Amniotic epithelial cell (primary cell): ENCODE data around the gene GSTO2.
A peak's percentile ranks its signal among the peaks of the same experiment; 100 is the strongest.

Source experiments
- DNase-seq: peaks from one replicate; pipeline ENCODE4 v3.0.0-alpha.2; 2010; ENCODE audit warnings: low read depth

Gene GSTO2

DNA sequence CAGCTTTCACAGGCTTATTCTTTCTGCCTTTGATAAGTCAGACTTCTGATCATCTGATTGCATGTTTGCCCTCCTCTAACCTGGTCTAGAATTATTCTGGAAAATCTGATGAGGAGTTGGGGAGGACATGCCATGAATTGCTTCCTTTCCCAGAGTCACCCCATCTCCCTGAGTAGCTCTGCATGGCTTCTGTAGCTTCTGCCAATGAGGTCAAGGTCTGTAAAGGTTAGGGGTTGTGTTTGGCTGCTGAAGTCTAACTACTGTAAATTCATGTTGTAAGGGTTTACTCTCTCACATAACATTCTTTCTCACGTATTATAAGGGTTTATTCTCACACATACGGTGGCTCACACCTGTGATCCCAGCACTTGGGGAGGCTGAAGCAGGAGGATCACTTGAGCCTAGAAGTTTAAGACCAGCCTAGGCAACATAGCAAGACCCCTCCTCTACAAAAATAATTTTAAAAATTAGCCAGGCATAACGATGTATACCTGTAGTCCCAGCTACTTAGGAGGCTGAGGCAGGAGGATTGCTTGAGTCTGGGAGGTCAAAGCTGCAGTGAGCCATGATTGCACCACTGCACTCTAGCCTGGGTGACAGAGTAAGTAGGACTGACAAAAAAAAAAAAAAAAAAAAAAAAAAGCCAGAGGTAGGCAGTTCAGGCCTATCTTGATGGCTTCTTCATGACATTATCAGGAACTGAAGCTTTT, 10.7 kb downstream of the GSTO2 start:
- no peak for DNase-seq

DNA sequence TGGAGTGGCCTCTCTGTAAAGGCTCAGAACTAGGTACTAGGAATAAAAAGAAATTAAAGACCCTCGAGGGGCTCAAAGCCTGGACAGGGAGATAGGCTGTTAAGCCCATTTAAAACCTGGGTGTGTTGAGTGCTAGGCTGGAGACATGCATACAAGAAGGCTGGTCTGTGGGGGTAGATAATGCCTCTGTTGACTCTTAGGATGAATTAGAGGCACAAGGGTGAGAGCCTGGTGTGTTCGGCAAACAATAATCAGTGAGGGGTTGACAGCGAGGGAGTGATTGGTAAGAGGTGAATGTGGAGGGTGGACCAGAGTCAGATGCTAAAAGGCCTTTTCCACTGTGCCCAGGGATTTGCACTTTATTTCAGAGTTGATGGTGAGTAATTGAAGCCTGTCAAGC, 12.7 kb downstream of the GSTO2 start:
- no peak for DNase-seq

DNA sequence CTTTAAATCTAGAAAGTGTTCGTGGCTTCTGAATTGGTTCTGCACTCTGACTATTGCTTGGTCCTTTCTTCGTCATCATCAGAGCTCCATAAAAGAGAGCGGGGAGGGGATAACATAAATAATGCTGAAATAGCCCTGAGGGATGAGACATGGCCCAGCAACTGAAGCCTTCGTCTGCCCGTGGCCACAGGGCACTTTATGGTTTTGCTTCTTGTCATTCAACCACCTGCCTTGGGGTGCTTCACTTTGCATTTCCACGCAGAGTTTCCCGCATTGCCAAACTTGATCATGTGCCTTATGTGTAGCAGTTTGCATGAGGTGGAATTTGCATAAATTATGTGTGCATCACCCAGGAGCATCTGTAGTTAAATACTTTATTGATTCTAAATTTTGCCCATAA, 15.9 kb downstream of the GSTO2 start:
- no peak for DNase-seq

DNA sequence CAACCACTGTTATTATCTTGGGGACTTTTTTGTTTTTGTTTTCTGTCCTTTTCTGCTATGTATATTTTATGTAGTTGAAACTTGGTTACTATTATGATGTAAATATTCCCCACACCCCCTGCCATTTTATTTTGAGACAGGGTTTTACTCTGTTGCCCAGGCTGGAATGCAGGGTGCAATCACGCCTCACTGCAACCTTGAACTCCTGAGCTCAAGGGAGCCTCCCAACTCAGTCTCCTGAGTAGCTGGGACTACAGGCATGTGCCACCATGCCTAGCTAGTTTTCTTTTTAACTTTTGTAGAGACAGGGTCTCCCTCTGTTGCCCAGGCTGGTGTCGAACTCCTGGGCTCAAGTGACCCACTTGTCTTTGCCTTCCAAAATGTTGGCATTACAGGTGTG, 18.0 kb downstream of the GSTO2 start:
- DNase-seq: no peak

DNA sequence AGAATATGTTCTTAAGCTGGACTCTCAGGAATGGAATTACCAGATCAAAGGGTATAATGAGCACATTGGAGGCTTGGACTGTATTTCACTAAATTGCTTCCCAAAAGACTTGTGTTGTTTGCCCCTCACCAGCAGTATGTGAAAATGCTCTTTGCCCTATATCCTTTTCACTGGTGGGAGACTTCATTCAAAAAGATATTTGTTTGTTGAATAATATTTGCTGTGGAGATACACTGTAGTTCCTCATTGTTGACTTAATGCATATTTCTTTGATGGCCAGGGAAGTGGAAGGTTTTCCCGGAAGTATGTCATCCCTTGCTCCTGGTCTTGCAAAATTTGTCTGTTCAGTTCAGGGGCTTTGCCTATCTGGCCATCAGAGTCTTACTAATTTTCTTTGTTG, 19.4 kb downstream of the GSTO2 start:
- DNase-seq: no peak

DNA sequence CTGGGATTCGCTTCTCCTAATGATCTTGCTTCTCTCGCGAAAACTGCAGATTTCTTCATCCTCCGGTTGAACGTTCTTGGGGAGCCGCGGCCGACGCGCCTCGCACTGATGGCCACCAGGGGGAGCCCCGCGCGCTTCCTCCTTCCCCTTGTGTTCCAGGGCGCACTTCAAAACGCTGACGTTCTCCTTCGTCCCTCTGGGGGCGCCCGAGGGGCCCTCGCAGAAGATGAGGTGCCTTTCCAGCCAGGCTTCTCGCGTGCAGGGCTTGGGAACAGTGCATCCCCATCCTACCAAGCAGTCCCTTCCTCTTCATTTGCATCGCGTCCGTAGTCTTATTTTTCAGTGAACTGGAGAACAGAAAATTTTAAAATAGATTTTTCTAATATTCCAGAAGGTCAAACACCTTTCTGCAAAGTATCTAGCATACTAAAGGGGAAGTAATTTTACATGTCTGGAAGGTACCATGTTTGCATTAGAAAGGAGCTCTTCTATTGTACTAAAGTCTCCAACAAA, 22.5 kb downstream of the GSTO2 start:
- DNase-seq: peak; percentile 79

DNA sequence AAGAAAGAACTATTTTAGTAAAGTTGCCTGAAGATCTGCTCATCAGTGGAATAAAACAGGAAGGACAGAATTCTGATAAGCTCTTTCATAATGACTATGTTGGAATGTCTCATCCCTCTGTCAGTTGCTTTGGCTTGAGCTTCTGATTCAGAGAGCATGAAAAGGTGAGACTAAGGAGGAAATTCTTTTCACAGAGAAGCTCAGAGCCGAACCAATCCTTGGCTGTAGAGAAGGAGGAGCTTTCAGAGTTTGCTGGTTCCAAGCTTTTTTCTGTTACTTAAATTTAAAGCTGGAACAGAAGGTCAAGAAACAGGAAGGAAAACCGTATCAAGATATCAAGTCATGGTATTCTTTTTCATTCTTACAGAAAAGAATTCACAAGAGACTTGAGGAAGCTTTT, 24.0 kb downstream of the GSTO2 start:
- DNase-seq: peak; percentile 86

DNA sequence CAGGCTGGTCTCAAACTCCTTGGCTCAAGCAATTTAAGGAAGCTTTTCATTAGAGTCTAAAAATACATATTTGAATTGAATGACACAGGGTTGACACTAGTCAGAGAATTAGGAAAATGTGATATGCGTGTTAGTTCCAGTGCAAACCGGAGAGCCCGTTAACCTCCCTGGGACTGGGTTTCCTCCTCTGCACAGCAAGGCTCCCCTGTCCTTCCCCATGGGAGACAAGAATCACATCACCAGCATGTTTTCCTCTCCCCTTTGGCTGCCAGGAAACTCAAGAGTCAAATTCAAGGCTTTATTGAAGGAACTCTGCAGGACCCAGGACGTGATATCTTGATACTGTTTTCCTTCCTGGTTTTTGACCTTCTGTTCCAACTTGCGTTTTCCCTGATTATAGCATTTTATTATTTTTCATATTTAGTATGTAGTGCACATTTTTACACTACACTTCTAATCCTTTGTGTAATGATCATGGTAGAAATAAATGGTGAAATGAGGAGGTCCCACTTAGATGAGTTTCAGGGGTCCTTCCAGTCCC, 24.9 kb downstream of the GSTO2 start:
- no peak for DNase-seq

DNA sequence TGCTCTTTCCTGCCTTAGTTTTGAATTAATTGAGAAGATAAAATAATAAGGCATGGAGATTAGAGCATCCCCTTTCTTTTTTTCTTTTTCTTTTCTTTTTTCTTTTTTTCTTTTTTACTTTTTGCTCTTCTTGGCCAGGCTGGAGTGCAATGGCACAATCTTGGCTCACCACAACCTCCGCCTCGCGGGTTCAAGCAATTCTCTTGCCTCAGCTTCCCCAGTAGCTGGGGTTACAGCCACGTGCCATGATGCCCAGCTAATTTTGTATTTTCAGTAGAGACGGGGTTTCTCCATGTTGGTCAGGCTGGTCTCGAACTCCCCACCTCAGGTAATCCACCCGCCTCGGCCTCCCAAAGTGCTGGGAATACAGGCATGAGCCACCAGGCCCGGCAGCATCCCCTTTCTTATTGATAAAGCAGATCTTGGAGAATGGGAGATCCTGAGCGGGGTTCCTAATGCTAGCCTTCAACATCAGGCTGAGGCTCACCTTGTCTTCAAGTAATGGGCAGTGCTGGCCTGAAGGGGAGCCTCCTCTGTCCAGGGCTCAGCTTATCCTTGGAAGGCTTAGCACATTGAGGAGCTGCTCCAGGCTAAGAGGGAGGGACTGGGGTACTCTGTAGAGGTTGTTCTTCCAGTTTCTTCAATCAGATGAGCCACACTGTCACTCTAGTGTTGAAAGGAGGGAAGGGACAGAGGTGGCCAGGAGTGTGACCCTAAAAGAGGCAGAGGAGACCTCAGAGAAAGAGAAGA, 27.9 kb downstream of the GSTO2 start:
- no peak for DNase-seq

DNA sequence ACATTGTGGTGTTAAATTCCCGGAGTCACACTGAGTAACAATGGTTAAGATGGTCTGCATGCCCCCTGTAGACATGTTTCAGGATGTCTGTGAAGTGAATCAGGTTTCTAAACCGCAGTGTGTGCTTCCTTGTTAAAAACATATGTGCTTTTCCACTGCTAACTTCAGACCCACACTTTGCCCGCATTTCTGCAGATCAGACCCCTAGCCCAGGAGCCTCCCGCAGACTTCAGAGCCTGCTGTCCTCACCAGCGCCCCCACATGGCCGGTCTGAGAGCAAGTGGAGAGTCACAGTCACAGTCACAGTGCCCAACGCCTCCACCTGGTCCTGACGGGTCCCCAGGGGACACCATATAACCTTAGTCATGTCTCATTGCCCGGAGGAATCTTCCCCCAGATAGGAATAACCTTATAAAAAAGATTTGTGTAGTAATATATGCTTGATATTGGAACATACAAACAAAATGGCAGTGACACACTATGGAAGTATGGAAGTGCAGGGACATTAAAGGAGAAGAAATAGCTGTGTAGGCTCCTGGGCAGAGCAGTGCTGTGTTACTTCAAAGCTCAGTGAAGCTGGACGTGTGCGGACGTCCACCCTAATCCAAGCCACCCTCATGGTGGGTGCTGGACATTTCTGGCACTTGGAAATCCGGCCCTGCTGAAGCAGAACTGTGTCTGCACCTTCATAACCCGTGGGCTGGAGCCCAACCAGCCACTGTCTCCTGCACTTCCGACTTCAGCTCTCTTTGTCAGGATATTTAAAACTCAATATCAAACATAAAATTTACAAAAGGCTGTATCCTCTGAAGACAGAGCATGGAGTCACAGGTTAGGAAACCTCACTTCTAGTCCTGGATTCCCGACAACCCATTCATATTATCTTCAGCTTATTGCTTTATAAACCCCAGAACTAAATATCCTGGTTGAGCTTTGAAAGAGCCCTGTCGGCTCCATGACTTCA, 29.0 kb downstream of the GSTO2 start:
- no peak for DNase-seq

DNA sequence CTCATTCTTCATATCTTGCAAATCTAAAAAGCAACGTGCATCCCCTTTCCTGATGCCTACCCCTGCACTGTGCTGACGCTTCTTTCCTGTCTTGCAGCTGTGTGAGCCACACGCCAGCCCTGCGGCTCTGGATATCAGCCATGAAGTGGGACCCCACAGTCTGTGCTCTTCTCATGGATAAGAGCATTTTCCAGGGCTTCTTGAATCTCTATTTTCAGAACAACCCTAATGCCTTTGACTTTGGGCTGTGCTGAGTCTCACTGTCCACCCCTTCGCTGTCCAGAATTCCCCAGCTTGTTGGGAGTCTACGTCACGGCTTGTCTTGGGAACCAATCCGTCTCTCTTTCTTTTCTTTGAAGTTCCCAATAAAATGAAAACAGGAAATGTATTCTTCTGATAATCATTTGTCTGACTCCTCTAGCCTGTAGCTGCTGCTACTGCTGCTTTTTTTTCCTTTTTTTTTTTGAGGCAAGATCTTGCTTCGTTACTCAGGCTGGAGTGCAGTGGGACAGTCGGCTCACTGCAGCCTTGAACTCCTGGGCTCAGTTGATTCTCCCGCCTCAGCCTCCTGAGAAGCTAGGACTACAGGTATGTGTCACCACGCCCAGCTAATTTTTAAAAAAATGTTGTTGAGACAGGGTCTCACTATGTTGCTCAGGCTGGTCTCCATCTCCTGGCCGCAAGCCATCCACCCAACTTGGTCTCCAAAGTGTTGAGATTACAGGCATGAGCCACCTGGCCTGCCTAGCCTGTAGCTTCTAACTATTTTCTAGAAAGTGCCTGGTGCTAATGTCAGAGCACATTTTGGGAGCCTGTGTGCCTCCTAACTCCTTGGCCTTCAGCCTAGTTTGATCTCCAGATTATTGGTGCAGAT, 30.3 kb downstream of the GSTO2 start:
- no peak for DNase-seq

DNA sequence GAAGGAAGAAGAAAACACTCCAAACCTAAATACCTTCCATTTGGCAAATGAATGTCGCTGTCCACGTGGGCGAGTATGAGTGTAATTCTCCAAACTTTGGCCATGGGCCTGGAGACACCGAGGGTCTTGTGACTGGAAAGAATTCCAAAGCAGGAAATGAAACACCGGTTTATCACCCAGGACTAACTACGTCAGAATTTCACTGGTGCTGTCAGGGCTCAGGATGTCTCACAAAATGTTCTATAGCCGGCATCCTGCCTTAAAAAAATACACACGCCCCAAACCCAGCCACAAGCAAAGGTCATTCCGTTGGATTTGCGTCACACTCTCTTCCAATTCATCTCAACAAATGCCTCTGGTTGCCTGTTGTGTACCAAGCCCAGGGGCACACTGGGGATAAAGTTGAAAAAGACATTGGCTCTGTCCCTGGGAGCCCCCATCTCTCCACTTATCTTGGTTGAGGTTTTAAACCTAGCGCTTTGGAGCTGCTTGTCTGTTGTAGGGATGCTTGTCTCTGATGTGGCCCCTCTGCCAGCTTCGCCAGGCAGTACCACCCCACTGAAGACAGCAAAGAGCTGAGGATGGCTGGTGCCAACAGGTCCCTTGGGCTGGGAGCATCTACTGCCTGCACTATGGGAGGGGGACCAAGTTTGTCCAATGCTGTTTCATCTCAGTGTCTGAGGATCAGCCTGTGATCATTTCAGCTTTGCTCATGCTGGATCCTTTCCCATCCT, 31.2 kb downstream of the GSTO2 start:
- DNase-seq: peak; percentile 98

DNA sequence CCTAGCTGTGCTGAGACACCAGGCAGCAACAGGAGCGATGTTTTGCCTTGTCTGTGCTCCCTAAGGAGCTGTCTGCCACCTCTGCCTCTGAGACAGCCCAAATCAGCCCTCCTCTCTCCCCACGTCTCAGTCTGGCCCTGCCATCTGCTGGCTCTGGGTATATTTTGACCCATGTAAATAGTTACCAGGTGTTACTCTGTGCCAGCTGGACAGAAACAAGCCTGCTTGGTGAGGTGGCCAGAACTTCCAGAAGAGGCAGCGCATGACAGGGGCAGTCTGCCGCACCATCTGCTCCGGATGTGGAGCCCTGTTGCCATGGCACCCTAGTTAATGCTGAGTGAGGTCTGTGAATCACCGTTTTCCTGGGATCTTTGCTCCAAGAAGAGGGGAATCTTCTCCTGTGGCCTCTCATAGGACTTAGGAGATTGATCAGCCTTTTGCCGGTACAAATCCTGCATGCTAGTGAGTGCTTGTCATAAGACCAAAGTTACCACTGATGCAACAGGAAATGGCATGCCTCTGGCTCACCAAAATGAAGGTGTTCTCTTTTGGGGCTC, 31.8 kb downstream of the GSTO2 start:
- peak; percentile 96 for DNase-seq

DNA sequence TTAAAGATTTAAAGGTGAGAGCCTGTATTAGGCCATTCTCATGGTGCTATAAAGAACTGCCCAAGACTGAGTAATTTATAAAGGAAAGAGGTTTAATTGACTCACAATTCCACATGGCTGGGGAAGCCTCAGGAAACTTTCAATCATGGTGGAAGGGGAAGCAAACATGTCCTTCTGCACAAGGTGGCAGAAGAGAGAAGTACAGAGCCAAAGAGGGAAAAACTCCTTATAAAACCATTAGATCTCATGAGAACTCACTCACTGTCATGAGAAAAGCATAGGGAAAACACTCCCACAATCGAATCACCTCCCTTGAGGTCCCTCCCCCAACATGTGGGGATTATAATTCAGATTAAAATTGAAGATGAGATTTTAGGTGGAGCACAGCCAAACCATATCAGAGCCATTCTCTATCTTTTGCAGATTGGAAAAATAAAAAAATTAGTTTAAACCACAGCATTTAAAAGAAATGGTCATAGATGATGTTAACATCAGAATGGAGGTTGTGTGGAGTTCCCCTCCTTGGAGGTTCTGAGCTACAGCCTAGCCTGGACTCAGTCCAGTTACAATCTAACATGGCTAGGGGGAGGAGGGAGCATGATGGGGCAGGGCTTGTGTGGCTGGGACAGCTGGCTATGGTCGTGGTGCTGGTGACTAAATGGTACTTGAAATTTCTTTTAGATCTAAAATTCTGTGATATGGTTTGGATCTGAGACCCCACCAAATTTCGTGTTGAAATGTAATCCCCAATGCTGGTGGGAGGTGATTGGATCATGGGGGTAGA, 33.1 kb downstream of the GSTO2 start:
- no peak for DNase-seq

DNA sequence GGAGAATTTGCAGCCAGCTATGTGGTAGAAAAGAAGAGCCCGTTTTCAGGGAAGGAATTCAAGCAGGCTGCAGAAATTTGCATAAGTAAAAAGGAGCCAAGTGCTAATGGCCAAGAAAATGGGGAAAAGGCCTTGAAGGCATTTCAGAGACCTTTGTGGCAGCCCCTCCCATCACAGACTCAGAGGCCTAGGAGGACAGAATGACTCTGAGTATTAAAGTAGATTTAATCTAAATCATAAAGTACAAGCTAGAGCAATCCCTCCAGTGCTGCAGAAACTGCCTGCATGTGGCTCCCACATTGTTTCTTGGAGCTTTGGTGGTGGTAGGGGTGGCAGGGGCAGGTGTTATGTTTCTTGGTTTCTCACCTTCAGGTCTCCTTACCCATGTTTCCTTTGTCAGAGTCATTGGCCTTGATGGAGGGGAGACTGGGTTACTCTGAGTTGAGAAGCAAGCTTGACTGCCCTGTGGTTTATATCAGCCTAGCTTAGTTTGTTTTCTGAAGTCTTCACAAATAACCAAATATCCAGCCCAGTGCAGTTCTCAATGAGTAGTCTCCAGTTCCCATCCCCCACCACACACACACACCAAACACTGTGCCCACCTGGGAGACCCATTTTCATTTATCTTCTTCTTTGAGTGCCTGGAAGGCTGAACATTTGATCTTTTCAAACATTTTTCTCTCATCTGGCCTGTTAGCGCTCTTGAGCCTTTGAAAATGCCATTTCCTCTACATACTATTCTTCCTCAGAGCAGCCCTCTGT, 34.8 kb downstream of the GSTO2 start:
- DNase-seq: no peak

DNA sequence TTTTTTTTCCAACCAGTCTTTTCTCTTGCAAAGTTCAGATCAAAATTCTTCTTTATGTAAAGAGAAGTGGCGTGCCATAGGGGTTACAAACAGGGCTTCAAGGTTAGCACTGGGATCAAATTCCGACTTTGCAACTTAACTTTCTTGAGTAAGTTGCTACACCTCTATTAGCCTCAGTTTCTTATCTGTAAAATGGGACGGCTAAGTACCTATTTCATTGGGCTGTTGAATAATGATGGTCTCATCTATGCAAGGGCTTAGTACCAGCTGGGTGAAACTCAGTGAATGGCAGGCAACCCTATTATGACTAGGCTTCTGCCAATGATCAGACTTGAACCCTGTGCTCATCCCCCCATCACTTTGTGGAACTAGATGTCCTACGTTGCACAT, 35.4 kb downstream of the GSTO2 start:
- DNase-seq: no peak

DNA sequence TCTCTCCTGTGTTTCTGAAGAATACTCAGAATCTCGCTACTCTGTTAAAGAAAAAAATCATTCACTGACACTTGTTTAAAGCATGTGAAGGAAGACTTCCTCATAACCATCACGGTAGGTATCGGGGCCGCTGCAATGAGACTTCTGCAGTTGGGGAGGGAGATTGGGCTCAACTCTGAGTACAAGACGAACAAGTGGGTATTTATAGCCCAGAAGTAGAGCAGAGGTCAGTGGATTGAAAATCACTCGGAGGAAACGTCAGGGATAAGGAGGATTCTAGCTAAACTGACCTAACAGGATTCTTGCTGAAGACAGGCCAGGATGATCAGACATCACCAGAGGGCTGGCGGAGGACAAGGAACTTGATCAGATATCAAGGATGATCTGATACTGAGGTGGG, 35.9 kb downstream of the GSTO2 start:
- DNase-seq: no peak

DNA sequence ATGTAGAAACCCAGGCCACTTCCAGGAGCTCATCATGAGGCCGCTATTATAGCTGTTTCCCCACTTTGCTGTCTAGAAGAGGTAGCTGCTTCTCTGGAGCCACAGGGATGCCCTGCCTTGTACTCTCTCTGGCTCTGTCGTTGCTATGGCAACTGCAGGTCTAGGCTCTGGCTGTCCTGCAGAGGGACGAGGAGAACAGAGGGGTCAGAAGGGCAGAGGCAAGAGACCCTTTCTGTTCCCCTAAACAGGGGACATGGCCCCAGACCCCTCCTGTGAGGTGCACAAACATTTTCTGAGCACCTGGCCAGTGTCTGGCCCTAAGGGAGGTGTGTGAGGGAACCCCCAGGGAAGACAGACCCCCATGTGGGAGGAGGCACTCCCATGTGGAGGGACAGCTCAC, 37.9 kb downstream of the GSTO2 start:
- DNase-seq: no peak
